Brain microvascular endothelial cell (primary cell): Measurements from ENCODE around the gene TBCE.

Experiments used
- DNase-seq: peaks from one replicate; pipeline ENCODE4 v3.0.0-alpha.2; 2020
- H3K27ac ChIP-seq: fragments of 250-450 bp; sonication (Bioruptor Pico); 2 replicates; pipeline ENCODE4 v1.5.1; 2020; ENCODE audit warnings: mild to moderate bottlenecking, moderate library complexity
- H3K27me3 ChIP-seq: fragments of 250-450 bp; sonication (Bioruptor Pico); replicated peaks from 2 replicates; pipeline ENCODE4 v1.5.1; 2020; ENCODE audit warnings: mild to moderate bottlenecking
- H3K36me3 ChIP-seq: fragments of 250-450 bp; sonication (Bioruptor Pico); replicated peaks from 2 replicates; pipeline ENCODE4 v1.5.1; 2020; ENCODE audit warnings: mild to moderate bottlenecking
- H3K4me3 ChIP-seq: 2 replicates; pipeline ENCODE4 v1.5.1; 2011; ENCODE audit warnings: low read depth, mild to moderate bottlenecking, control low read depth, low read length, moderate library complexity
- in situ Hi-C: cut with HindIII; loops from 2 replicates; pipeline ENCODE4 v1.10.0; 2017; ENCODE audit warnings: low sequenced_read_pairs, low pct_ligation_motif_present
- TF ChIP-seq, protein P1 (sequence below): IDR thresholded peaks from 2 replicates; pipeline ENCODE4 v1.5.1; 2011; ENCODE audit warnings: low read depth, mild to moderate bottlenecking, moderate library complexity, low read length, control low read depth, inconsistent platforms; ENCODE audit errors: missing control alignments

TBCE gene

DNA sequence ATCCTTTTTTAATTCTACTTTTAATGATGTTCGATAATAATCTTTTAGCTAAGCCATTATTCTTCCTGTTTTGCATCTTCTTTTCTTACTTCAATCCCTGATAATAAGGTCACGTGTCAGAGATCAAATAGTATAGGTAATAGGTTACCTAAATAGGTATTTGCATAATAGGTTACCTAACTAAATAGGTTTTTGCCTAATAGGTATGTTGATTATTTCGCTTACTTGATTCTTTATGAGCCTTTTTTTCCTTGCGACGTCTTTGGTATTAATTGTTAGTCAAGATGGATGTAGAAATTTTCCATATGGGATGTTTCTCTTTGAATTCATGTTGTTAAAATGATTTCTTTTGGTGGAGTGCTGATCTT is 36.3 kb upstream of the TBCE start:
- Histone ChIP-seq H3K27me3 (no peaks in the 10 kb centered on the region), H3K27ac (no peak overlapping the region), H3K36me3 (no peaks in the 10 kb centered on the region), H3K4me3 (no peak overlapping the region)
- in situ Hi-C loops = no loop called here
- no peak for DNase-seq
- TF ChIP-seq, protein P1, sequence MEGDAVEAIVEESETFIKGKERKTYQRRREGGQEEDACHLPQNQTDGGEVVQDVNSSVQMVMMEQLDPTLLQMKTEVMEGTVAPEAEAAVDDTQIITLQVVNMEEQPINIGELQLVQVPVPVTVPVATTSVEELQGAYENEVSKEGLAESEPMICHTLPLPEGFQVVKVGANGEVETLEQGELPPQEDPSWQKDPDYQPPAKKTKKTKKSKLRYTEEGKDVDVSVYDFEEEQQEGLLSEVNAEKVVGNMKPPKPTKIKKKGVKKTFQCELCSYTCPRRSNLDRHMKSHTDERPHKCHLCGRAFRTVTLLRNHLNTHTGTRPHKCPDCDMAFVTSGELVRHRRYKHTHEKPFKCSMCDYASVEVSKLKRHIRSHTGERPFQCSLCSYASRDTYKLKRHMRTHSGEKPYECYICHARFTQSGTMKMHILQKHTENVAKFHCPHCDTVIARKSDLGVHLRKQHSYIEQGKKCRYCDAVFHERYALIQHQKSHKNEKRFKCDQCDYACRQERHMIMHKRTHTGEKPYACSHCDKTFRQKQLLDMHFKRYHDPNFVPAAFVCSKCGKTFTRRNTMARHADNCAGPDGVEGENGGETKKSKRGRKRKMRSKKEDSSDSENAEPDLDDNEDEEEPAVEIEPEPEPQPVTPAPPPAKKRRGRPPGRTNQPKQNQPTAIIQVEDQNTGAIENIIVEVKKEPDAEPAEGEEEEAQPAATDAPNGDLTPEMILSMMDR = no peak

DNA sequence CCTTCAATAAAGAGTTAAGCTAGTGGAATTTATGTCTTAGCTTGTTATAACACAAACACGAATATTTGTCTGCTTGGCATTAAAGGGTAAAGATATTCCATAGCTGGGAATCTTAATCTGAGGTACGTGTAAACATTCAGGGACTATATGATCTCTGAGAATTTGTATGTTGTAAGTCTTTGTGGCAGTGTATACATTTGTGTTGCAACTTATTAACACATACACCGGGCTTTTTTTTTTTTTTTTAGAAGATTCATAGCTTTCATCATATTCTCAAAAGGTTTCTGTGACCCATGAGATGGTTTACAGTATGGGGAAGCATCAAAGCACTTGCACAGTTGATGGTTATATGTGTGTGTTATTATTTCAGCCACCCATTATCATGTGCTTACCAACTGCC is 35.8 kb upstream of the TBCE start:
- in situ Hi-C loops = no loop called here
- TF ChIP-seq, protein P1 = no peak
- Histone ChIP-seq H3K4me3 (no peak overlapping the region), H3K27ac (no peak overlapping the region), H3K27me3 (no peaks in the 10 kb centered on the region), H3K36me3 (no peaks in the 10 kb centered on the region)
- DNase-seq = no peak

DNA sequence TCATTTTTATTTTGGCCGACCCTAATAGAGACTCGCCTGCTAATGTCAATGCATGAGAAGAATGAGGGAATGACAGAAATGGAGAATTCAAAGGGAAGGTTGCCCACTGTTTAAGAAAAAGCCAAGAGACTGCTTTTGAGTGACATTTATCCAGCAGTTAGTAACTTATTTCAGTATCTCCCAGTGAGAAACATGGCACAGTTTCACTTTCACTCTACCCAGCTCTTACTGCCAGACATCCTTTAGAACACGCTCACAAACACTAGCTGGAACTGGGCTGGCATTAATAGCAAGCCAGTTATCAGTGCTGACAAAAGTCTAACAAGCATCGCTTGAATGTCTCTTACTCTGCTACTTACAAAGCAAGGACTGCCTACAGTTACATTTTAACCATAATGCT is 30.3 kb upstream of the TBCE start:
- no peak for DNase-seq
- TF ChIP-seq, protein P1 = no peak
- no peaks in the 10 kb centered on the region for H3K36me3 ChIP-seq

GRCh38 chr1:235339746-235340145 is 27.5 kb upstream of the TBCE start:
- in situ Hi-C loops = no loop called here
- H3K27me3 ChIP-seq = no peaks in the 10 kb centered on the region
- H3K27ac ChIP-seq = no peak overlapping the region
- peaks cover 5% of the 10 kb centered on the region for H3K36me3 ChIP-seq
- no peak overlapping the region for H3K4me3 ChIP-seq
- TF ChIP-seq, protein P1 = no peak
- no peak for DNase-seq

More for the DNA sequence above, 30.3 kb upstream of the TBCE start:
- no peak overlapping the region for H3K4me3 ChIP-seq
- no peaks in the 10 kb centered on the region for H3K27me3 ChIP-seq
- in situ Hi-C loops = no loop called here
- no peak overlapping the region for H3K27ac ChIP-seq

DNA sequence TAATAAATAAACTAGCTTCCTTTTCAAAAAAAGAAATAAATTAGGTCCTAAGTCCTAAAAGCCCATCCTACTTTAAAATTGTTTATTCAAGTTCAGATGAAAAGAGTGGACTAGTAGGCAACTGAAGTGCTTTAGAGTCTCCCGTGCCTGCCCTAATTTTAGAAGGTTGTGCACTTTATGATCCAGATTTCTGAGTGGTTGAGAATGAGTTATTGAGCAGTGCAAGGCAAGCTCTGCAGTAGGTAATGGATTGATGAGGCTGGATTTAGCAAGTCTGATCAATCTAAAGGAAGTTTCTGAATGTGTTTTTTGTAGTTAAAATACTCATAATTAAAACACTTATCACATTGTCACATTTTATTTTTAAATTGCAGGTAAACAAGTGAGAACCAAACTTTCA is 25.9 kb upstream of the TBCE start:
- Histone ChIP-seq H3K36me3 (peaks cover 7% of the 10 kb centered on the region), H3K27me3 (no peaks in the 10 kb centered on the region), H3K27ac (no peak overlapping the region), H3K4me3 (no peak overlapping the region)
- DNase-seq = no peak
- TF ChIP-seq, protein P1 = no peak
- in situ Hi-C loops = no loop called here

DNA sequence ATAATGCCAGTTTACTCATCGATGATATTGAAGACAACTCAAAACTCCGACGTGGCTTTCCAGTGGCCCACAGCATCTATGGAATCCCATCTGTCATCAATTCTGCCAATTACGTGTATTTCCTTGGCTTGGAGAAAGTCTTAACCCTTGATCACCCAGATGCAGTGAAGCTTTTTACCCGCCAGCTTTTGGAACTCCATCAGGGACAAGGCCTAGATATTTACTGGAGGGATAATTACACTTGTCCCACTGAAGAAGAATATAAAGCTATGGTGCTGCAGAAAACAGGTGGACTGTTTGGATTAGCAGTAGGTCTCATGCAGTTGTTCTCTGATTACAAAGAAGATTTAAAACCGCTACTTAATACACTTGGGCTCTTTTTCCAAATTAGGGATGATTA is 25.2 kb upstream of the TBCE start:
- in situ Hi-C loops = no loop called here
- no peak overlapping the region for H3K4me3 ChIP-seq
- peaks cover 7% of the 10 kb centered on the region for H3K36me3 ChIP-seq

More for the DNA sequence above, 25.2 kb upstream of the TBCE start:
- no peak for DNase-seq
- no peaks in the 10 kb centered on the region for H3K27me3 ChIP-seq
- TF ChIP-seq, protein P1 = no peak
- no peak overlapping the region for H3K27ac ChIP-seq
